Measurements from ENCODE around the gene BABAM2.

Gene BABAM2

DNA sequence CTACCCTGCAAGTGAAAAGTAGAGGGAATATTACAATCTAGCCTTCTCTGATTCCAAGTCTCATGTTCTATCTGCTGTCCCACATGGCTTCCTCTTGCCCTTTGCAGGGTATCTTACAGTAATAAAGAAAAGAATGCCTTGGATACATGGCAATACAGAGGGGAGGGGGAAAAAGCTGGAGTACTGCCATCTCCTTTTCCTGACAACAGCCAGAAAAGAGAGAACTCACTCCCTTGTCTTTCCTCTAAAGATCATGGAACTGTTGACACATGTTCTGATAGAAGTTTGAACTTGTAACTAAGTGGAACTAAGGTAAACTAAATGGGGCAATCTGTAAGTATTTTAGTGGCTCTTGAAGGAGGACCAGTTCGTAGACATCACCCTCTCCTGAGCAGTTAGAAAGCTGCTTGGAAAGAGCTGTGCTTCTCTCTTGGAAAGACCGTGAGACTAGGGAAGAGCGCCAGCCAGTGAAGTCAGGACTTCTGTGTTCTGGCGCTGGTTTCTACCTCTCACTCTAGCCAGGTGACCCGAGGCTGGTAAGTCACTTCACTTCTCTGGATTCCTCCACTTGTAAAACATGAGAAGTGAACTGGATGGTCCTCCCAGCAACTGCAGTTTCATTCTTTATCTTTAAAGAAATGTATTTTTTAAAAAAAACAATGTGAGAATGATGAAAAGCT is 259.8 kb downstream of the BABAM2 start:
- DNase-seq (ENCODE audit: low spot score in 2 of 2): no peak
- in situ Hi-C loops (cut with MboI; ENCODE audit: low sequenced_read_pairs): no loop called here
- Histone ChIP-seq H3K36me3 (replicated peaks) (no peaks in the 10 kb centered on the region), H3K9me3 (no peaks in the 10 kb centered on the region), H3K4me3 (no peak overlapping the region), H3K4me1 (no peaks in the 10 kb centered on the region), H3K27me3 (ENCODE audit: low read depth) (no peaks in the 10 kb centered on the region)

DNA sequence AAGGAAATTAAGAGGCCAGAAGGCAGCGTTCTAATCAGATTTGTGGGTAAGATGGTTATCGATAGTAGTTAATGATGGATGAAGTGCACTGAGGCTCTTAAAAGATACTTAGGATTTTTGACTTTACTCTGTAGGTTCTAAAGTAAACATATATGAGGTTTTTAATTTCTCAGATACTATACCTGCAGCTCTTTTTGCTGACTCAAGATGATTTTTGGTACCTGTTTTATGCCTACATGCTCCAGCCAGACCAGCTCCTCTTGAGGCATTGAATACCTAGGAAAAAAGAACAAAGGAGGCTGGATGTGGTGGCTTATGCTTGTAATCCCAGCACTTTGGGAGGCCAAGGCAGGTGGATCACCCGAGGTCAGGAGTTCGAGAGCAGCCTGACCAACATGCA is 260.5 kb downstream of the BABAM2 start:
- Histone ChIP-seq H3K36me3 (replicated peaks) (no peaks in the 10 kb centered on the region), H3K4me3 (no peak overlapping the region)
- in situ Hi-C loops (cut with MboI; ENCODE audit: low sequenced_read_pairs): no loop called here

DNA sequence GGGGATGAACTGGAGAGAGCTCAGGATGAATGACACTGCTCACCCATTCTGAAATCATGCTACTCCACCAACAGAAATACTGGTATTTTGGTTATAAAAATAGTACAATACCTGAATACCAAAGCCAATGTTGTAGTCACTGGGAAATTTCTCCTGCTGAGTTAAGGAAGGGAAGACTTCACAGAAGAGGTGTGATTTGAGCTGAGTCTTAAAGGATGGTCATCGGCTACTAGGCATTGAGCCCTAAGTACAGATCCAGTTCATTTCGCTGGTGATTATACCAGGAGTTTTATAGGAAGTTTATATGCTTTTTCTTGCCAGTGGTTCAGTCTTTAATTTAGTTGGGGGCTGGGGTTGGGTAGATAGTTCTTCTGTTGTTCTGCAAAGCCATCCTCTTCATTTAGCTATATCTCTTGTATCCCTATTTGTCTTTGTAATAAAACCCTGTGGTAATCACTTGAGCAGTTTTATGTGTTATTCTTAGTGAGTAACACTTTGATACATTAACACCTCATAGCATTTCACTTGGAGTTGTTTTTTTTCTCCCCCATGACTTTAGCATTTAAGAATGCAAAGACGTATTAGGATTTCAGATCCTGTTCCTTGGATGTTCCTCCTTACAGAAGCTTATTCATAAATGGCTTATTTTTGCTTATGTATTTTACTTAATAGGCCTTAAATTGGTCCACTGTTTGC is 262.2 kb downstream of the BABAM2 start:
- no peak for DNase-seq (ENCODE audit: low spot score in 2 of 2)
- Histone ChIP-seq H3K9me3 (peaks cover 2% of the 10 kb centered on the region; the same call in 1 of the 2 replicates), H3K36me3 (replicated peaks) (no peaks in the 10 kb centered on the region), H3K4me1 (no peaks in the 10 kb centered on the region), H3K27me3 (ENCODE audit: low read depth) (no peaks in the 10 kb centered on the region), H3K4me3 (no peak overlapping the region)
- in situ Hi-C loops (cut with MboI; ENCODE audit: low sequenced_read_pairs): no loop called here

More for the DNA sequence above, 260.5 kb downstream of the BABAM2 start:
- no peaks in the 10 kb centered on the region for H3K4me1 ChIP-seq
- no peak for DNase-seq (ENCODE audit: low spot score in 2 of 2)
- no peaks in the 10 kb centered on the region for H3K9me3 ChIP-seq
- H3K27me3 ChIP-seq (ENCODE audit: low read depth): no peaks in the 10 kb centered on the region

DNA sequence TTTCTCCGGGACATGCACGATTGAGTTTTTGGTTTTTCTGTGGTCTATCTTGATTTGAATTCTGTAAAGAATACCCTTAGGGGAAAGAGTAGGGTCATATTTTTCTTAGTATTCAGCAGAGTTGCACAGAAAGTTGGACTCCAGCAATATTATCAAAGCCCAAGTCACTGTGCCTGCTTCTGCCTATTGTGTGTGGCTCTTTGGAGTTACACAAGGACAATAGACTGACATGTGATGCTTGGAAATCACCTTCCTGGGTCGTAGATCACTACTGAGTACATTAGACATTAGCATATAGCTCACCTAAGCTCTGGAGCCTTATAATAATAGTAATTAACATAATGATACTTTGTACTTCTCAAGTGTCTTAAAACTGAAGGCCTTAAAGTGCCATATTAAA is 263.3 kb downstream of the BABAM2 start:
- no peak for DNase-seq (ENCODE audit: low spot score in 2 of 2)
- in situ Hi-C loops (cut with MboI; ENCODE audit: low sequenced_read_pairs): no loop called here
- Histone ChIP-seq H3K4me3 (no peak overlapping the region), H3K36me3 (replicated peaks) (no peaks in the 10 kb centered on the region), H3K27me3 (ENCODE audit: low read depth) (no peaks in the 10 kb centered on the region), H3K4me1 (no peaks in the 10 kb centered on the region), H3K9me3 (peaks cover 2% of the 10 kb centered on the region; the same call in 1 of the 2 replicates)

DNA sequence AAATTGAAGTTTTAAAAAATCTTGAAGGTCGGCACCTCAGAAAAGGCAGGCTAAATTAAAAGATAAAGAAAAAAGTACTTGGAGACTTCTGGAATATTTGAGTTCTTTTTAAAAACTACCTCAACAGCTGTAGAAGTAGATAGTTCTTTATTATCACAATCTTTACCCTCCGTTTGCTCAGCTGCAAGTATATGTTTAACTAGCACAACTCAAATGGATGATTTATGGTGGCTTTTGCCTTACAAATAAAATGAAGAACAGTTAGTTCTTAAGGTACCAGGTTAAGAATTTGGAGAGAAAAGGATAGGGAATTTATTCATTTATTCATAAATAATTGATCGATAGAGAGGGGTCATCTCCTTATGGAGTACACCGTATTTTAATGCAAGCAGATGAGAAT is 264.6 kb downstream of the BABAM2 start:
- H3K36me3 ChIP-seq (replicated peaks): no peaks in the 10 kb centered on the region
- H3K4me3 ChIP-seq: no peak overlapping the region
- peaks cover 2% of the 10 kb centered on the region; the same call in 1 of the 2 replicates for H3K9me3 ChIP-seq
- no peaks in the 10 kb centered on the region for H3K27me3 ChIP-seq (ENCODE audit: low read depth)
- no peak for DNase-seq (ENCODE audit: low spot score in 2 of 2)
- H3K4me1 ChIP-seq: no peaks in the 10 kb centered on the region
- in situ Hi-C loops (cut with MboI; ENCODE audit: low sequenced_read_pairs): no loop called here

DNA sequence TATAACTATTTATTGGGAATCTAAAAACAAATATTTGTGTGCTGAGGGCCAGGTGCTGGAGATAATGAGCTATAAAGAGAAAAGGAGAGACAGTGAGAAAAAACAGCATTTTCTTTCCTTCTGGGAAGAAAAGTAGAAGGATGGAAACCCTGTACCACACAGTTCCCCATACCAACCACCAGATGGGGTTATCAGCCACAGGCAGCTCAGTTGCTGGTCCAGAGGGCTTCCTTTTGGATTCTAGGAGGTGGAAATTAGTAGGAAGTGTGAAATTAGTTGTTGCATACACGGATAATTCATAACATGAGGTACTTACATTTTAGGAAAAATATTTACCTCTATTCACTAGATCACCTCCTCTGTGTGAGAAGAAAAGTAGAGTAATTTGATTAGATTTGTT is 265.1 kb downstream of the BABAM2 start:
- in situ Hi-C loops (cut with MboI; ENCODE audit: low sequenced_read_pairs): no loop called here
- DNase-seq (ENCODE audit: low spot score in 2 of 2): peak in 1 of 2 experiments; percentile 52
- H3K36me3 ChIP-seq (replicated peaks): no peaks in the 10 kb centered on the region
- H3K4me1 ChIP-seq: no peaks in the 10 kb centered on the region
- no peak overlapping the region for H3K4me3 ChIP-seq
- no peaks in the 10 kb centered on the region for H3K27me3 ChIP-seq (ENCODE audit: low read depth)
- peaks cover 2% of the 10 kb centered on the region; the same call in 1 of the 2 replicates for H3K9me3 ChIP-seq

DNA sequence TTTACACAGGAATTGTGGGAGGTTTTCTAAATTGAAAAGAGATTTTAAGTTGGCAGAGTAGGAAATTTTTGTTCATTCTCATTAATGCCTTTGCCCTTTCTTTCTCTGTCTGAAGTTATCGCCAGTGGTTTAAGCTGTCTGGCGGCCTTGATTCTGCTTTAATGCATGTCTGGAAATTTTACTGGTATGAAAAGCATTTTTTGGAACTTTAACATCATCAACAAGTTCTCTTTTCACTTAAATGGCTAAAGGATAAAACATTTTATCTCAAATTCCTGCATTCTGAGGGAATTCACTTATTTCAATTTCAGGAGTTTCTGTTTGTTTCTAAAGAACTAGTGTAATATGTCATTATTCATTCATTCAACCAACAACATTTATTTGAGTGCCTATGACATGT is 268.3 kb downstream of the BABAM2 start:
- no peak overlapping the region for H3K4me3 ChIP-seq
- no peaks in the 10 kb centered on the region for H3K4me1 ChIP-seq
- H3K36me3 ChIP-seq (replicated peaks): no peaks in the 10 kb centered on the region
- H3K27me3 ChIP-seq (ENCODE audit: low read depth): no peaks in the 10 kb centered on the region
- H3K9me3 ChIP-seq: peaks cover 2% of the 10 kb centered on the region; the same call in 1 of the 2 replicates
- DNase-seq (ENCODE audit: low spot score in 2 of 2): no peak
- in situ Hi-C loops (cut with MboI; ENCODE audit: low sequenced_read_pairs): no loop called here

DNA sequence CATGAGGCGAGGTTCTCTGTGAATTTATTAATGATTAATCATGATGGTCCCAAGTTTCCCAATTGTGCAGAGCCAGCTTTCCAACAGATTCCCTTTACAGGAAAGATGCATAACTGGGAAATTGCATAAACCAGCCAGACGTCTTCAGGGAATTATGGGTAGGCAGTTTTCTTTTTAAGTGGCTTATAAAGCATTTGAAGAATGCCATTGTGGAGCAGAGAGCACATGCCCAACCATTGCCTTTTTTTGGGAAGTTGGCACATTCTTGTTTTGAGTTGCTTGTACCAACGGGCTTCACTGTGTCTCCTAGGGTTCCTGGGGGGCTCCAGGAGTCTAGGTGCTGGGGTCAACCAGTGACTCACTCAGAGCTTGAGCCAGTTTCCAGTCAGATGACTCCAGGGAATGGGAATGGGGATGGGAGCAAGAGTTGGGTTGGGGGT is 270.5 kb downstream of the BABAM2 start:
- Histone ChIP-seq H3K4me3 (no peak overlapping the region), H3K4me1 (no peaks in the 10 kb centered on the region), H3K9me3 (peaks cover 2% of the 10 kb centered on the region; the same call in 1 of the 2 replicates), H3K27me3 (ENCODE audit: low read depth) (no peaks in the 10 kb centered on the region), H3K36me3 (replicated peaks) (no peaks in the 10 kb centered on the region)
- DNase-seq (ENCODE audit: low spot score in 2 of 2): no peak
- in situ Hi-C loops (cut with MboI; ENCODE audit: low sequenced_read_pairs): no loop called here

DNA sequence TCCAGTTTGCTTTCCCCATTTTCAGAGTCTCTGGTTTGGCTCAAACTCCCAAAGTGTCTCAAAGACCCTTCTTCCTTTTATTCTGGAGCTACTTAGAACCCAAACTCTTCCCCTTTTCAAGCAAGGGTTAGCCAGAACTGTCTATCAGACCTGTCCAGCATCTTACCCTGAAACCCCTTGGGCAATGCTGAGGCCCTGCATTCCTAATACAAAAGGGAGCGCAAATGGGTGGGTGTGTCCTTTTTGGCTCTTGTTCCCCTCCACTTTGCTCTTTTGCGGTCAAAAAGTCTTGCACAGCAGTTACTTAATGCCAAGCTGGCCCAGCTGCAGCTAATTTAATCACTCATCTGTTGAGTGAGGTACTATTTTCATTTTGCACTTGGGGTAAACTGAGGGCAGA is 270.9 kb downstream of the BABAM2 start:
- H3K4me3 ChIP-seq: no peak overlapping the region
- in situ Hi-C loops (cut with MboI; ENCODE audit: low sequenced_read_pairs): no loop called here
- no peaks in the 10 kb centered on the region for H3K27me3 ChIP-seq (ENCODE audit: low read depth)
- H3K36me3 ChIP-seq (replicated peaks): no peaks in the 10 kb centered on the region
- DNase-seq (ENCODE audit: low spot score in 2 of 2): no peak
- H3K4me1 ChIP-seq: no peaks in the 10 kb centered on the region
- peaks cover 2% of the 10 kb centered on the region; the same call in 1 of the 2 replicates for H3K9me3 ChIP-seq

DNA sequence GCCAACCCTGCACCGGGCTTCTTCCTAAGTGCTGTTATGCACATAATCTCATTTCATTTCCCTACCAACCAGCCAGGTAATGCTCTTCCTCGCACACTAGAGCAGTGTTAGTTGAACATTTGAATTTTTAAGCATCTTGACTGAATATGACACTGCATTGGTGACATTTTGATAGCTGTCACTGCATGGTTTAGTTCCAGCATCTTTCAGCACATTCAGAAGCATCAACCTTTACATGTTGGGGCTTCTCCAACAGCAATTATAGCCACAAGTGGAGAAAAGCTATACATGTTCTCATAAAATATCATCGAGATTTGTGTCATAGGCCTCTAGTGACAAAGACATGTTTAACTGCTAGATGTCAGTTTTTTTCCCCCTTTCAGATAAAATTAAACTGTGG is 272.0 kb downstream of the BABAM2 start:
- in situ Hi-C loops (cut with MboI; ENCODE audit: low sequenced_read_pairs): no loop called here
- Histone ChIP-seq H3K4me1 (no peaks in the 10 kb centered on the region), H3K27me3 (ENCODE audit: low read depth) (no peaks in the 10 kb centered on the region), H3K4me3 (no peak overlapping the region), H3K36me3 (replicated peaks) (no peaks in the 10 kb centered on the region), H3K9me3 (no peaks in the 10 kb centered on the region)
- DNase-seq (ENCODE audit: low spot score in 2 of 2): no peak

DNA sequence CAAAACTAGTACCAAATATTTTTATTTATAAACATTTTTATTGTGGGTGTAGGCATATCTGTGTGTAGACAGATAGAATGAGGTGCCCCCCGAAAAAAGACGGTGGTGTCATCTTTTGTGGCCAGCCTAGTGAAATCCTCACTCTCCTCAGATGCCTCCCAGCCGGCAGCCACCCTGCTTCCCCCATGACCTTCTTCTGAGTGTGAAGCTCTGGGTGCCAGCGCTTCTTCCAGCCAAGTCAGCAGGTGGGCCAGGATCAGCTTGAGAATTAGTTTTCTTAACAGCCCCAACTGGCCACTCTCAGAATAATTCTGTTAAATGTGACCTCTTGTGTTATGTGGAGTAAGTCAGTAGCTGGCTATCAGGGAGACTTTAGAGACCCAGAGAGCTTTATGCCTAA is 272.5 kb downstream of the BABAM2 start:
- no peaks in the 10 kb centered on the region for H3K36me3 ChIP-seq (replicated peaks)
- H3K4me1 ChIP-seq: no peaks in the 10 kb centered on the region
- no peak for DNase-seq (ENCODE audit: low spot score in 2 of 2)
- no peak overlapping the region for H3K4me3 ChIP-seq
- H3K27me3 ChIP-seq (ENCODE audit: low read depth): no peaks in the 10 kb centered on the region
- H3K9me3 ChIP-seq: no peaks in the 10 kb centered on the region
- in situ Hi-C loops (cut with MboI; ENCODE audit: low sequenced_read_pairs): no loop called here

DNA sequence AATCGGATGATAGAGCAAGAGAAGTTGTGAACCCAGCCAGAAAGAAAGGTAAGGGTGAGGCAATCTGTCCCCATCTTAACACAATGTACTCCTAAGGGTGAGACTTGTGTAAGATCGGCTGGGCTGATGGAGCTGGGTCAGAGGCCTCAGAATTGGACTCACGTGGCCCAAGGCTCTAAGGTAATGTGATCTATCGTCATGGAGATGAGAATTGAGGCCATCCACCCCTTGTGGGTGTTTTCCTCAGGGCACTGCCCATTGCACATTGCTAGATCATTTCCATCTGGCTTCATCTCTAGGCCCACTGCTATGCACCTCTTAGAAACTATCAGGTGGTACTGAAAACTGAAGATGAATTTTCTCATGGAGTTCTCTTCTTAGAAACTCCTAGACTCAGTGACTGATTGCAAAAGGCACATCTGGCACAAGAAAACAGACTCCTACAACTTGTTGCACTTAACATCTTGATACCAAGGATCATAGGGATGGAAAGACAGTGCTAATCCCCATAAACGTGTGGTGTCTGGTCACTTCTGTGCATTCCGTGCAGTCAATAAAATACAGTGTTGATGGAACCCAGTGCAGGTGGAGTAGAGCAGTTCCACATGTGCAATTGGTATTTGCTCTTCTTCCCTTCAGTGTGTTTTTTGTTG is 273.2 kb downstream of the BABAM2 start:
- no peak overlapping the region for H3K4me3 ChIP-seq
- H3K27me3 ChIP-seq (ENCODE audit: low read depth): no peaks in the 10 kb centered on the region
- no peaks in the 10 kb centered on the region for H3K36me3 ChIP-seq (replicated peaks)
- no peak for DNase-seq (ENCODE audit: low spot score in 2 of 2)
- no peaks in the 10 kb centered on the region for H3K4me1 ChIP-seq
- in situ Hi-C loops (cut with MboI; ENCODE audit: low sequenced_read_pairs): no loop called here
- H3K9me3 ChIP-seq: no peaks in the 10 kb centered on the region

DNA sequence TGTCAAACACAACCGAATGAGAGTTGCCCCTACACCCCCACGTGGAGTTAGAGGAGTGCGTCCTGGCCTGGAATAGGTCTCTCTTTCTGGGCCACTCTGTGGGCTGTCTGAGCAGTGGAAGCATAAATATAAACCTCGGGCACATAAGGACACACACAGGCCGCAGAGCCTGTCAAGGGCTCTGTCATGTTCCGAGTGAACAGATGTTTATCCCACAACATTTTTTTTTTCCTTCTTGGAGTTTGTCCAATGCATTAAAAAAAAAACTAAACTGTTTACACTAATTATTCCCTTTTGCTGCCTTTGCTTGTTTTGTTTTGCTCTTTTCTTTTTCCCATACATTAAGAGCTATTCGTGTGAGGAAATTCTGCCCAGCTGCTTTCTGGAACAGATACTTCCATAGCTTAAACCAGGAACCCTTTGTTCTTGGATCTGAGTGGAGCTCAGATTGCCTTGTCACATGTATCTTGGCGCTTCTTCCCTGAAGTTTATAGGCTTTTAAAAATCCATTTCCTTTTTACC is 273.8 kb downstream of the BABAM2 start:
- no peak for DNase-seq (ENCODE audit: low spot score in 2 of 2)
- H3K4me3 ChIP-seq: no peak overlapping the region
- no peaks in the 10 kb centered on the region for H3K4me1 ChIP-seq
- H3K9me3 ChIP-seq: no peaks in the 10 kb centered on the region
- no peaks in the 10 kb centered on the region for H3K27me3 ChIP-seq (ENCODE audit: low read depth)
- no peaks in the 10 kb centered on the region for H3K36me3 ChIP-seq (replicated peaks)
- in situ Hi-C loops (cut with MboI; ENCODE audit: low sequenced_read_pairs): no loop called here

DNA sequence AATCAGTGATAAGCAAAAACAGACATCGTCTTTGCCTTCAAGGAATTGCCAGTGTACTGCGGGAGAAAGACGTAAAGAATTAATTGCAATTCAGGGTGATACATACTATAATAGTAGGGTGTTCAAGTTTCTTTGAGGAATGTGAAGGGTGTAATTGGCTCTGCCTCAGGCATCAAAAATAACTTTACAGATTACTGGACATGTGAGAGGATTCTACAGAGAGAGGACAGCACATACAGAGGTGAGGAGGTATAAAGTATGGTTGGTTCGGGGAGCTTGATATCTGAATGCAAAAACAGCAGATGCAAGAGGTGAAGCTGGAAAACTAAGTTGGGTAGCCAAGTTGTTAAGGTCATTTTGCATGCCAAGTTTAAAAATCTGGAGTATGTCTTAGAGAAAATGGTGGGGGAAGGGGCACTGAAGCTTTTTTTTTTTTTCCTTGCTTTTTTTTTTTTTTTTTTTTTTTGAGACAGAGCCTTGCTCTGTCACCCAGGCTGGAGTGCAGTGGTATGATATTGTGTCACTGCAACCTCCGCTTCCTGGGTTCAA is 274.6 kb downstream of the BABAM2 start:
- DNase-seq (ENCODE audit: low spot score in 2 of 2): no peak
- no peaks in the 10 kb centered on the region for H3K27me3 ChIP-seq (ENCODE audit: low read depth)
- no peaks in the 10 kb centered on the region for H3K4me1 ChIP-seq
- in situ Hi-C loops (cut with MboI; ENCODE audit: low sequenced_read_pairs): no loop called here
- H3K4me3 ChIP-seq: no peak overlapping the region
- no peaks in the 10 kb centered on the region for H3K36me3 ChIP-seq (replicated peaks)
- H3K9me3 ChIP-seq: no peaks in the 10 kb centered on the region
